IPS-NIHi7 (cell line): ENCODE measurements around the gene DPT.

Experiments
- DNase-seq: peaks from one replicate; pipeline ENCODE4 v3.0.0; 2012; ENCODE audit warnings: mixed read lengths; ENCODE audit errors: extremely low spot score

The DPT gene

GRCh38 chr1:168664069-168664834 is 64.8 kb downstream of the DPT start:
- DNase-seq, result no peak

GRCh38 chr1:168656485-168656884 is 72.5 kb downstream of the DPT start:
- no peak for DNase-seq

- no peak for DNase-seq
Measured at GRCh38 chr1:168654198-168654915, 74.6 kb downstream of the DPT start.

- no peak for DNase-seq
Measured at GRCh38 chr1:168653567-168653966, 75.4 kb downstream of the DPT start.

- no peak for DNase-seq
Measured at GRCh38 chr1:168645721-168646120, 83.3 kb downstream of the DPT start.
